Loucy (cell line): ENCODE data around the gene MBD2.

Experiments used
- H2AFZ ChIP-seq: fragments of 200-600 bp; sonication (generic); 2 replicates; pipeline ENCODE4 v1.6.0; 2016; ENCODE audit warnings: antibody characterized with exemption, mild to moderate bottlenecking, low read length, moderate library complexity
- H3F3A ChIP-seq: fragments of 200-600 bp; 2 replicates; pipeline ENCODE4 v1.6.0; 2016; ENCODE audit warnings: antibody characterized with exemption, low read depth, mild to moderate bottlenecking
- H3K27me3 ChIP-seq: fragments of 200-600 bp; sonication (generic); 2 replicates; pipeline ENCODE4 v1.6.1; 2014; ENCODE audit warnings: low read length, mild to moderate bottlenecking; ENCODE audit not compliant: insufficient read depth, poor library complexity, severe bottlenecking
- H3K36me3 ChIP-seq: fragments of 200-600 bp; sonication (generic); 2 replicates; pipeline ENCODE4 v1.6.1; 2016; ENCODE audit warnings: low read length; ENCODE audit not compliant: insufficient read depth
- H3K4me1 ChIP-seq: fragments of 200-600 bp; sonication (generic); 2 replicates; pipeline ENCODE4 v1.5.1; 2014; ENCODE audit warnings: low read length, mild to moderate bottlenecking; ENCODE audit not compliant: insufficient read depth, poor library complexity, severe bottlenecking
- H3K4me2 ChIP-seq: fragments of 200-600 bp; sonication (generic); 2 replicates; pipeline ENCODE4 v1.6.0; 2014; ENCODE audit warnings: antibody characterized with exemption, low read length, low read depth, mild to moderate bottlenecking; ENCODE audit not compliant: poor library complexity, severe bottlenecking
- H3K4me3 ChIP-seq: fragments of 200-600 bp; sonication (generic); 2 replicates; pipeline ENCODE4 v1.5.1; 2014; ENCODE audit warnings: low read length, mild to moderate bottlenecking, mixed read lengths; ENCODE audit not compliant: poor library complexity, severe bottlenecking
- H3K79me2 ChIP-seq: fragments of 200-600 bp; sonication (generic); 2 replicates; pipeline ENCODE4 v1.6.1; 2014; ENCODE audit warnings: low read length; ENCODE audit not compliant: insufficient read depth
- H3K9ac ChIP-seq: fragments of 200-600 bp; sonication (generic); 2 replicates; pipeline ENCODE4 v1.6.0; 2014; ENCODE audit warnings: mild to moderate bottlenecking, low read depth, low read length, moderate library complexity; ENCODE audit not compliant: poor library complexity, severe bottlenecking
- H3K9me2 ChIP-seq: fragments of 200-600 bp; sonication (generic); replicated peaks from 2 replicates; pipeline ENCODE4 v1.6.1; 2016; ENCODE audit warnings: low read depth, low read length, mixed read lengths
- H3K9me3 ChIP-seq: fragments of 200-600 bp; sonication (generic); 2 replicates; pipeline ENCODE4 v1.6.1; 2014; ENCODE audit warnings: mild to moderate bottlenecking, antibody characterized with exemption, low read length, low read depth; ENCODE audit not compliant: insufficient read depth
- H4K20me1 ChIP-seq: fragments of 200-600 bp; sonication (generic); 2 replicates; pipeline ENCODE4 v1.6.0; 2014; ENCODE audit warnings: antibody characterized with exemption, low read length, mild to moderate bottlenecking; ENCODE audit not compliant: insufficient read depth, poor library complexity, severe bottlenecking
- CTCF ChIP-seq: fragments of 200-600 bp; sonication (generic); conservative IDR thresholded peaks from 2 replicates; pipeline ENCODE4 v1.5.1; 2014; ENCODE audit warnings: mild to moderate bottlenecking, antibody characterized with exemption, low read length
- EZH2phosphoT487 ChIP-seq: fragments of 200-600 bp; IDR thresholded peaks from 2 replicates; pipeline ENCODE4 v1.6.1; 2018; ENCODE audit warnings: antibody characterized with exemption, mild to moderate bottlenecking, moderate library complexity, borderline replicate concordance

Gene MBD2

GRCh38 chr18:54247511-54248175, 23.2 kb upstream of the MBD2 start:
- no peak overlapping the region for H3K4me2 ChIP-seq
- H4K20me1 ChIP-seq, result no peaks in the 10 kb centered on the region
- no peak overlapping the region for H3K9ac ChIP-seq
- TF ChIP-seq CTCF (no peak), EZH2phosphoT487 (no peak)
- H3K4me3 ChIP-seq, result no peak overlapping the region
- H3K27me3 ChIP-seq, result no peaks in the 10 kb centered on the region
- no peaks in the 10 kb centered on the region for H3K36me3 ChIP-seq
- H2AFZ ChIP-seq, result peak overlapping the region; percentile 24; the same call in 1 of the 2 replicates
- H3K9me2 ChIP-seq, result no peaks in the 10 kb centered on the region; the same call in 1 of the 2 replicates
- H3F3A ChIP-seq, result no peaks in the 10 kb centered on the region
- no peaks in the 10 kb centered on the region for H3K9me3 ChIP-seq
- H3K79me2 ChIP-seq, result no peaks in the 10 kb centered on the region
- peaks cover 18% of the 10 kb centered on the region for H3K4me1 ChIP-seq

DNA sequence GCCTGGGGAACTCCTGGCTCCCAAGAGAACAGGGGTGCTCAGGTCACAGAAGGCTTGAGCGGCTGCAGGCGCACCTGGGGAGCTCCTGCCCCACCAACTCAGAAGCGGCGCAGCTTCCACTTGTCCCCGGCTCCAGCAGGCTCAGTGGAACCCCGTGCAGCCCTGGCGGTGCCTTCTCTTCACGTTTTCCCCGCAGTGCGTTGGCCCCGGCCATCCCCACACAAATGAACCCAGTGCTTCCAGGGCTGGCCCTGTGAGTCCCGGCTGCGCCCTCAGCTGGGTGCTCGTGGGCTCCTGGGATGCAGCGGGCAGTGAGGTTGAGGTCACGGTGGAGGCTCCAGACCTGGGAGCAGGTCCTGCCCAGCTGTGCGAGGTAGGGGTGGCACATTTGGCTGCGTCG, 17.9 kb upstream of the MBD2 start:
- H3K9ac ChIP-seq, result no peak overlapping the region
- H2AFZ ChIP-seq, result no peak overlapping the region
- H3K4me2 ChIP-seq, result no peak overlapping the region
- no peaks in the 10 kb centered on the region for H3K27me3 ChIP-seq
- TF ChIP-seq EZH2phosphoT487 (no peak), CTCF (no peak)
- H3K4me1 ChIP-seq, result peaks cover 1% of the 10 kb centered on the region
- no peaks in the 10 kb centered on the region for H3F3A ChIP-seq
- no peaks in the 10 kb centered on the region for H3K79me2 ChIP-seq
- no peaks in the 10 kb centered on the region for H4K20me1 ChIP-seq
- no peaks in the 10 kb centered on the region for H3K9me2 ChIP-seq
- no peaks in the 10 kb centered on the region for H3K36me3 ChIP-seq
- H3K9me3 ChIP-seq, result no peaks in the 10 kb centered on the region
- no peak overlapping the region for H3K4me3 ChIP-seq

DNA sequence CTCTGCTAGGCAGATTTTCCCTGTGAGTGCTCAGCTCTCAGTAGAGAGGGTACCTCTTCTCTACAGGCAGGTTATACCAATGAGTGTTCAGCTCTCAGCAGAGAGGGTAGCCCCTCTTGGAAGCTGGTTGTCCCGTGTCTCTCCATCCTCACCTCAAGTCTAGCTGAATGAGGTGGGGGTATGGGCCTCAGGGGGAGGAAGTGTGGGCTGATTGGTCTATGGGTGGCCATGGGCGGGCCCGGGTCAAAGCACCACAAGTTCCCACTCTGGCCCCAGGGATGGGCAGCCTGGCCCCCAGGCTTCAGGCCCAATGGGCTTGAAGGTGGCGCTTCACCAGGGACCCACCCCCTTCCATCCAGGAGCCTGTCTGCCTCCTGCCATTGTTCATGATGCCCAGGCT, 17.0 kb upstream of the MBD2 start:
- no peaks in the 10 kb centered on the region for H3K79me2 ChIP-seq
- no peak overlapping the region for H2AFZ ChIP-seq
- H3K36me3 ChIP-seq, result no peaks in the 10 kb centered on the region
- no peak overlapping the region for H3K9ac ChIP-seq
- no peak for TF ChIP-seq CTCF
- TF ChIP-seq EZH2phosphoT487, result no peak
- no peaks in the 10 kb centered on the region for H4K20me1 ChIP-seq
- no peaks in the 10 kb centered on the region for H3K9me3 ChIP-seq
- no peaks in the 10 kb centered on the region for H3K27me3 ChIP-seq
- H3K4me3 ChIP-seq, result no peak overlapping the region
- no peaks in the 10 kb centered on the region for H3K9me2 ChIP-seq
- no peak overlapping the region for H3K4me2 ChIP-seq
- H3F3A ChIP-seq, result no peaks in the 10 kb centered on the region
- no peaks in the 10 kb centered on the region for H3K4me1 ChIP-seq
